Fibroblast of upper back skin (primary cell): ENCODE measurements around the gene SEC23A.

Experiments
- DNase-seq: peaks from one replicate; pipeline ENCODE4 v3.0.0-alpha.2; 2013

The SEC23A gene

GRCh38 chr14:38982837-38983236, 120.2 kb downstream of the SEC23A start:
- no peak for DNase-seq

GRCh38 chr14:38982278-38982677, 120.8 kb downstream of the SEC23A start:
- no peak for DNase-seq
